Measurements from ENCODE around the gene HGS.

DNA sequence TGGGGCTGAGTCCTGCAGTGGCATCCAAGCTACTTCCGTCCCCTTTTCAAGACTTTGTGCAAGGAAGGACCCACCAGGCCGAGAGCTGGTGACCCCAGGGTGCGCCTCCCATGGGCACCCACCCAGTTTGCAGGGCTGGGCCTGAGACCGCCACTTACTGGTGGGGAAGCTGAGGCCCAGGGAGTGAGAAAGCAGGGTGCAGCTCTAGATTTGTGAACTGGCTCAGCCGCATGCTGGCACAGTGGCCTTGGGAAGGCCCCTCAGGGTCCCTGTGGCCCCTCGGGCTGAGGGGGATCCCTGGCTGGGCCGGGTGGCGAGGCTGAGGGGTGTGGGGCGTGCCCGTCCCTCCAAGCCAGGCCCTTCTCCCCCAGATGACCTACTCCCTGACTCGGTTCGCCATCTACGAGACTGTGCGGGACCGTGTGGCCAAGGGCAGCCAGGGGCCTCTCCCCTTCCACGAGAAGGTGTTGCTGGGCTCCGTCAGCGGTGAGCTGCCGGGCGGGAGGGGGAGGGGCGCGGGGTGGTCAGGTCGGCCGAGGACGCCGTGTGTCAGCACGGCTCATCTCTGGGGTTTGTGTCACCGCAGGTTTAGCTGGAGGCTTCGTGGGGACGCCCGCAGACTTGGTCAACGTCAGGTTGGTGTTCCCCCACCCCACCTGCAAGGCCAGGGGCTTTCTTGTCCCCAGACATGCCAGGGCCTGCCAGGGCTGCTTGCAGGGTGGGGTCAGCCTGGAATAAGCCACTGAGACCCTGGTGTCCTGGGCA lies 31.5 kb downstream of the HGS start:
- no peak for TF ChIP-seq EZH2 (IDR thresholded peaks at IDR 0.05; ENCODE audit: borderline replicate concordance, low read depth, low read length, poor library complexity, severe bottlenecking)
- TF ChIP-seq, protein P1, sequence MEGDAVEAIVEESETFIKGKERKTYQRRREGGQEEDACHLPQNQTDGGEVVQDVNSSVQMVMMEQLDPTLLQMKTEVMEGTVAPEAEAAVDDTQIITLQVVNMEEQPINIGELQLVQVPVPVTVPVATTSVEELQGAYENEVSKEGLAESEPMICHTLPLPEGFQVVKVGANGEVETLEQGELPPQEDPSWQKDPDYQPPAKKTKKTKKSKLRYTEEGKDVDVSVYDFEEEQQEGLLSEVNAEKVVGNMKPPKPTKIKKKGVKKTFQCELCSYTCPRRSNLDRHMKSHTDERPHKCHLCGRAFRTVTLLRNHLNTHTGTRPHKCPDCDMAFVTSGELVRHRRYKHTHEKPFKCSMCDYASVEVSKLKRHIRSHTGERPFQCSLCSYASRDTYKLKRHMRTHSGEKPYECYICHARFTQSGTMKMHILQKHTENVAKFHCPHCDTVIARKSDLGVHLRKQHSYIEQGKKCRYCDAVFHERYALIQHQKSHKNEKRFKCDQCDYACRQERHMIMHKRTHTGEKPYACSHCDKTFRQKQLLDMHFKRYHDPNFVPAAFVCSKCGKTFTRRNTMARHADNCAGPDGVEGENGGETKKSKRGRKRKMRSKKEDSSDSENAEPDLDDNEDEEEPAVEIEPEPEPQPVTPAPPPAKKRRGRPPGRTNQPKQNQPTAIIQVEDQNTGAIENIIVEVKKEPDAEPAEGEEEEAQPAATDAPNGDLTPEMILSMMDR (conservative IDR thresholded peaks at IDR 0.05; ENCODE audit: low read depth, low read length) = no peak

Measured in A673 (cell line).